ENCODE measurements around the gene CACNA1B.
"Not testable (repeated sequence)": the region's sequence is repeated elsewhere in the genome, so short reads cannot be mapped to it uniquely, and the experiment has no call there.

CACNA1B gene

DNA sequence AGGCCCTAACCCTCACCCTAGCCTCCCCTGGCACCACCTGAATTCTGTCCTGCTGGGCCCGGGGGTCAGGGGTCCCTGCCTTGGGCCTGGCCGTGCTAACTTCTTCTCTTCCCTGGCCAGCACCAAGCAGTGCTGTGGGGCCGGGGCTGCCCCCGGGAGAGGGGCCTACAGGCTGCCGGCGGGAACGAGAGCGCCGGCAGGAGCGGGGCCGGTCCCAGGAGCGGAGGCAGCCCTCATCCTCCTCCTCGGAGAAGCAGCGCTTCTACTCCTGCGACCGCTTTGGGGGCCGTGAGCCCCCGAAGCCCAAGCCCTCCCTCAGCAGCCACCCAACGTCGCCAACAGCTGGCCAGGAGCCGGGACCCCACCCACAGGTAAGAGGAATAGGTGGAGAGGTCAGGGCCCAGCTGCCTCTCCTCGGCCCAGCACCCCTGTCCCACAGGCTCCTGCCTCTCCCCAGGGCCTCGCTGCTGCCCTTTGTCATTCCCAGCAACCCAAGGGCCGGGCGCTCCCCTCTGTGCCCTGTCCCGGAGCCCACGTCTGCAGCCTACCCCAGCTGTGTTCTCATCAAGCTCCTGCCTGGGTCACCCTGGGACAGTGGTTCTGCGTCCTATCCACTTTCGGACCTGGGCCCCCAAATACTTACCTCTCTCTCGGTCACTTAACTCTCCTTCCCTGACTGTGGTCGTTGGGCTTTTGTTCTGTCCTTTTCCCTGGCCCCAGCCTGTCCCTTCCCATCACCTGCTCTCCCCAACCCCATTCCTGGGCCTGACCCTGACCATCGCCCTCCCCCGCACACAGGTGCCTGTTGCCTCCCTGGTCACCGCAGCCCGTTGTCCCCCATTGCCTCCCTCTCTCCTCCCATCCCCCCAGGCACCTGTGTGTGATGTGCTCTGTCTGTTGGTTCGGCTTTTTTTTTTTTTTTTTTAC lies 243.2 kb downstream of the CACNA1B start:
- Histone ChIP-seq H3K27ac (peak overlapping the region in 4 of 11 experiments; percentile 5 to 44 (median 34); a peak in 3 of 22 replicates), H3K9me3 (replicated peaks in 1 of 11) (peaks cover 0 to 2% (median under 1%) of the 10 kb centered on the region in 11 experiments; a peak in 9 of 22 replicates)
- TF ChIP-seq Cebpa-rat (IDR thresholded peaks at IDR 0.05), result no peak

DNA sequence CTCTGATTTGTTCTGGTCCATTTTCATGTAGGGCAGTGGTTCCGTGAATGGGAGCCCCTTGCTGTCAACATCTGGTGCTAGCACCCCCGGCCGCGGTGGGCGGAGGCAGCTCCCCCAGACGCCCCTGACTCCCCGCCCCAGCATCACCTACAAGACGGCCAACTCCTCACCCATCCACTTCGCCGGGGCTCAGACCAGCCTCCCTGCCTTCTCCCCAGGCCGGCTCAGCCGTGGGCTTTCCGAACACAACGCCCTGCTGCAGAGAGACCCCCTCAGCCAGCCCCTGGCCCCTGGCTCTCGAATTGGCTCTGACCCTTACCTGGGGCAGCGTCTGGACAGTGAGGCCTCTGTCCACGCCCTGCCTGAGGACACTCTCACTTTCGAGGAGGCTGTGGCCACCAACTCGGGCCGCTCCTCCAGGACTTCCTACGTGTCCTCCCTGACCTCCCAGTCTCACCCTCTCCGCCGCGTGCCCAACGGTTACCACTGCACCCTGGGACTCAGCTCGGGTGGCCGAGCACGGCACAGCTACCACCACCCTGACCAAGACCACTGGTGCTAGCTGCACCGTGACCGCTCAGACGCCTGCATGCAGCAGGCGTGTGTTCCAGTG lies 244.0 kb downstream of the CACNA1B start:
- peak overlapping the region; percentile 50 to 83 (median 69) for H3K4me2 ChIP-seq
- H3K36me3 ChIP-seq, result no peaks in the 10 kb centered on the region
- H3K4me1 ChIP-seq, result peaks cover 35 to 44% (median 40%) of the 10 kb centered on the region in 10 experiments
- H3K9ac ChIP-seq, result 0 out of 22 replicates have a peak overlapping the region, but pooled peaks of 1 of the 11 experiments have one; percentile 29
- no peak for TF ChIP-seq Cebpa-rat (IDR thresholded peaks at IDR 0.05)
- H3K4me3 ChIP-seq, result no peak overlapping the region
- peak overlapping the region in 1 of 11 experiments; percentile 14; a peak in 1 of 22 replicates for H3K27ac ChIP-seq
- H4K20me1 ChIP-seq, result peaks cover 0 to 6% (median 0%) of the 10 kb centered on the region in 11 experiments; a peak in 3 of 22 replicates
- H3K27me3 ChIP-seq, result no peaks in the 10 kb centered on the region
- H3K9me3 ChIP-seq (replicated peaks in 1 of 11), result peaks cover 0 to 6% (median 4%) of the 10 kb centered on the region in 11 experiments; a peak in 10 of 22 replicates

More for the DNA sequence above, 243.2 kb downstream of the CACNA1B start:
- Histone ChIP-seq H3K4me1 (peaks cover 35 to 44% (median 40%) of the 10 kb centered on the region in 10 experiments), H3K4me2 (peak overlapping the region; percentile 62 to 90 (median 80)), H3K27me3 (no peaks in the 10 kb centered on the region), H3K4me3 (no peak overlapping the region), H3K36me3 (no peaks in the 10 kb centered on the region), H4K20me1 (peaks cover 0 to 6% (median 0%) of the 10 kb centered on the region in 11 experiments; a peak in 3 of 22 replicates), H3K9ac (peak overlapping the region in 6 of 11 experiments; percentile 5 to 21 (median 13); a peak in 5 of 22 replicates)

DNA sequence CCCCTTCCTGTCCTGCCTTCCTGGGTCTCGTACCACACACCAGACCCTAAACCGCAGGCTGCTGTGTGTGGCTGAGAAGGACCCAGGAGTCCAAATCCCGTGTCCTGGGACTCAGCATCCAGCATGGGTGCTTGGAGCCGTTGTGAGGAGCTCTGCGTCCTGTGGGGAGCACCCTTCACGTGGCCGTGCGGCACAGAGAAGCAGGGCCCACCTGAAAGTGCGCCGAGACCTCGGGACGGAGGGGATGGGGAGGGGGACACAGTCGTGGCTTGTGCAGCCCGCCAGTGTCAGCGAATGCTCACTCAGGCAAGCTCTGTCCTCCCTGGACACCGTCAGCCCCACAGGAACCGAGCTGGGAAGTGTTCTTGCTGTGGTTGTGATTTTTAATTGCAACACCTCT lies 244.6 kb downstream of the CACNA1B start:
- Histone ChIP-seq H3K9ac (0 out of 22 replicates have a peak overlapping the region, but pooled peaks of 1 of the 11 experiments have one; percentile 29), H3K9me3 (replicated peaks in 1 of 11) (peaks cover 0 to 6% (median 4%) of the 10 kb centered on the region in 11 experiments; a peak in 10 of 22 replicates), H3K4me3 (no peak overlapping the region), H3K4me1 (peaks cover 35 to 44% (median 40%) of the 10 kb centered on the region in 10 experiments), H3K36me3 (no peaks in the 10 kb centered on the region), H4K20me1 (peaks cover 0 to 6% (median 0%) of the 10 kb centered on the region in 11 experiments; a peak in 3 of 22 replicates), H3K27ac (peak overlapping the region in 1 of 11 experiments; percentile 14; a peak in 2 of 22 replicates), H3K27me3 (no peaks in the 10 kb centered on the region), H3K4me2 (peak overlapping the region; percentile 50 to 83 (median 69))
- TF ChIP-seq Cebpa-rat (IDR thresholded peaks at IDR 0.05), result no peak

- H4K20me1 ChIP-seq, result peaks cover 0 to 6% (median 0%) of the 10 kb centered on the region in 11 experiments; a peak in 3 of 22 replicates
- H3K9ac ChIP-seq, result no peak overlapping the region
- TF ChIP-seq Cebpa-rat (IDR thresholded peaks at IDR 0.05), result no peak
- H3K36me3 ChIP-seq, result no peaks in the 10 kb centered on the region
- H3K27me3 ChIP-seq, result no peaks in the 10 kb centered on the region
- H3K4me2 ChIP-seq, result peak overlapping the region; percentile 50 to 83 (median 69); a peak in 21 of 22 replicates
- peaks cover 35 to 44% (median 40%) of the 10 kb centered on the region in 10 experiments for H3K4me1 ChIP-seq
- no peak overlapping the region for H3K27ac ChIP-seq
- no peak overlapping the region for H3K4me3 ChIP-seq
- peaks cover 0 to 6% (median 4%) of the 10 kb centered on the region in 11 experiments; a peak in 10 of 22 replicates for H3K9me3 ChIP-seq (replicated peaks in 1 of 11)
Observed at GRCh38 chr9:138122676-138123075, 245.1 kb downstream of the CACNA1B start.

- TF ChIP-seq Cebpa-rat (IDR thresholded peaks at IDR 0.05), result no peak
- no peaks in the 10 kb centered on the region for H3K27me3 ChIP-seq
- H3K9me3 ChIP-seq (replicated peaks in 1 of 11), result peaks cover 0 to 6% (median 4%) of the 10 kb centered on the region in 11 experiments; a peak in 10 of 22 replicates
- H3K4me3 ChIP-seq, result no peak overlapping the region
- H3K36me3 ChIP-seq, result no peaks in the 10 kb centered on the region
- H3K4me1 ChIP-seq, result peaks cover 35 to 44% (median 40%) of the 10 kb centered on the region in 10 experiments
- H3K27ac ChIP-seq, result no peak overlapping the region
- H4K20me1 ChIP-seq, result peaks cover 0 to 6% (median 0%) of the 10 kb centered on the region in 11 experiments; a peak in 2 of 22 replicates
- no peak overlapping the region for H3K9ac ChIP-seq
- H3K4me2 ChIP-seq, result peak overlapping the region in 7 of 11 experiments; percentile 59 to 83 (median 70); a peak in 11 of 22 replicates
Observed at GRCh38 chr9:138123086-138123485, 245.5 kb downstream of the CACNA1B start.

DNA sequence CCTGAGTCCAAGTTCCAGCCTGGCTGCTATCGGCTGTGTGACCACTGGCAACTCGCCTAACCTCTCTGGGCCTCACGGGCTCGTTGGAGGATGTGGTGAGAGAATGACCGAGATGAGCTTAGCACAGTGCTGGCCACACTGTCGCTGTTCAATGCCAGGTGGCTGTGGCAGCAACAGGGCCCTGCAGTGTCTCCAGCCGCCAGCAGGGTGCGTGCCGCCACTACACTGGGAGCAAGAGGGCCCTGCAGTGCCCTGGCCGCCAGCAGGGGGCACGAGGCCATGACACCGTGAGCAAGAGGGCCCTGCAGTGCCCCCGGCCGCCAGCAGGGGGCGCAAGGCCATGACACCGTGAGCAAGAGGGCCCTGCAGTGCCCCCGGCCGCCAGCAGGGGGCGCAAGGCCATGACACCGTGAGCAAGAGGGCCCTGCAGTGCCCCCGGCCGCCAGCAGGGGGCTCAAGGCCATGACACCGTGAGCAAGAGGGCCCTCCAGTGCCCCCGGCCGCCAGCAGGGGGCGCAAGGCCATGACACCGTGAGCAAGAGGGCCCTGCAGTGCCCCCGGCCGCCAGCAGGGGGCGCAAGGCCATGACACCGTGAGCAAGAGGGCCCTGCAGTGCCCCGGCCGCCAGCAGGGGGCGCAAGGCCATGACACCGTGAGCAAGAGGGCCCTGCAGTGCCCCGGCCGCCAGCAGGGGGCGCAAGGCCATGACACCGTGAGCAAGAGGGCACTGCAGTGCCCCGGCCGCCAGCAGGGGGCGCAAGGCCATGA lies 248.7 kb downstream of the CACNA1B start:
- not testable (repeated sequence) for H3K27me3 ChIP-seq; H3K4me3 ChIP-seq; H3K27ac ChIP-seq; H3K9me3 ChIP-seq (replicated peaks in 1 of 11); H4K20me1 ChIP-seq; H3K36me3 ChIP-seq; H3K4me2 ChIP-seq; H3K9ac ChIP-seq
- peaks cover 12 to 20% (median 17%) of the 10 kb centered on the region in 10 experiments for H3K4me1 ChIP-seq

DNA sequence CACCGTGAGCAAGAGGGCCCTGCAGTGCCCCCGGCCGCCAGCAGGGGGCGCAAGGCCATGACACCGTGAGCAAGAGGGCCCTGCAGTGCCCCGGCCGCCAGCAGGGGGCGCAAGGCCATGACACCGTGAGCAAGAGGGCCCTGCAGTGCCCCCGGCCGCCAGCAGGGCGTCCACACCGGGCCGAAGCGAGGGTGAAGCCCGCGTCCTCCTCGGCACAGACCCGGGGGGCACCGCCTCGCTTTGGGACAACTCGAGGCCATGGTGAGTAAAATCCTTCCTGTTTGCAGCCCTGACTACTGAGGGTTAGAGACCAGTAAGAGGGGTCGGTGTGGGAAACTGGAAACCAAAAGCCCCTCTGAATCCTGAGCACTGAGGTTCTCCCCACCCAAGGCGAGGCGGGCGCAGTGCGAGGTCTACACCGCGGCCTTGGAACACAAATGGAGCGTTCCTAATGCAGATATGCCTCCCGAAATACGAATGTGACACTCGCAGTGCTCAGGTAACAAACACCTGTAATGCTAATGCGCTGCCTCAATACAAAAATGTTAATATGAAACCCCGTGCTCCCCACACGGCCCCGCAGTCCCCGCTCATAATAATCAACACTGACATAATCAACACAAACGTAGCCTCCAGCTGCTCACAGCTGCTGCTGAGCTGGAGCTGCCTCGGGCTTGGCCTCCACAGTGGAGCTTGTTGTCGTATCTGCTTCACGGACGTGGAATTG lies 249.4 kb downstream of the CACNA1B start:
- H3K4me2 ChIP-seq; H3K9ac ChIP-seq; H3K4me3 ChIP-seq; H3K27me3 ChIP-seq; H3K36me3 ChIP-seq; H4K20me1 ChIP-seq; H3K9me3 ChIP-seq (replicated peaks in 1 of 11); H3K27ac ChIP-seq: not testable (repeated sequence)
- peaks cover 6 to 13% (median 11%) of the 10 kb centered on the region in 10 experiments for H3K4me1 ChIP-seq

- H3K36me3 ChIP-seq; H4K20me1 ChIP-seq; H3K4me1 ChIP-seq; H3K4me2 ChIP-seq; H3K9me3 ChIP-seq (replicated peaks in 1 of 11); H3K27ac ChIP-seq; H3K9ac ChIP-seq; H3K4me3 ChIP-seq; H3K27me3 ChIP-seq: not testable (repeated sequence)
Observed at GRCh38 chr9:138128027-138128426, 250.4 kb downstream of the CACNA1B start.

GRCh38 chr9:138129318-138129717 lies 251.7 kb downstream of the CACNA1B start:
- not testable (repeated sequence) for H3K4me3 ChIP-seq; H3K36me3 ChIP-seq; H3K9ac ChIP-seq; H3K9me3 ChIP-seq (replicated peaks in 1 of 11); H4K20me1 ChIP-seq; H3K27ac ChIP-seq; H3K27me3 ChIP-seq; H3K4me2 ChIP-seq; H3K4me1 ChIP-seq

DNA sequence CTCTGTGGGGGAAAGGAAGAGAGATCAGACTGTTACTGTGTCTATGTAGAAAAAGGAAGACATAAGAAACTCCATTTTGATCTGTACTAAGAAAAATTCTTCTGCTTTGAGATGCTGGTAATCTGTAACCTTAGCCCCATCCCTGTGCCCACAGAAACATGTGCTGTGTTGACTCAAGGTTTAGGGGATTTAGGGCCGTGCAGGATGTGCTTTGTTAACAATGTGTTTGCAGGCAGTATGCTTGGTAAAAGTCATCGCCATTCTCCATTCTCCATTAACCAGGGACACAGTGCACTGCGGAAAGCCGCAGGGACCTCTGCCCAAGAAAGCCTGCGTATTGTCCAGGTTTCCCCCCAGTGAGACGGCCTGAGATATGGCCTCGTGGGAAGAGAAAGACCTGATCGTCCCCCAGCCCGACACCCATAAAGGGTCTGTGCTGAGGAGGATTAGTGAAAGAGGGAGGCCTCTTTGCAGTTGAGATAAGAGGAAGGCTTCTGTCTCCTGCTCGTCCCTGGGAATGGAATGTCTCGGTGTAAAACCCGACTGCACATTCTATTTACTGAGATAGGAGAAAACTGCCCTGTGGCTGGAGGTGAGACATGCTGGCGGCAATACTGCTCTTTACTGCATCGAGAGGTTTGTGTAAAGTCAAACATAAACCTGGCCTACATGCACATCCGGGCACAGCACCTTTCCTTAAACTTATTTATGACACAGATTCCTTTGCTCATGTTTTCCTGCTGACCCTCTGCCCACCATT lies 255.5 kb downstream of the CACNA1B start:
- not testable (repeated sequence) for H3K27ac ChIP-seq; H3K9me3 ChIP-seq (replicated peaks in 1 of 11); H3K4me3 ChIP-seq; H4K20me1 ChIP-seq; H3K4me2 ChIP-seq; H3K9ac ChIP-seq; H3K27me3 ChIP-seq; H3K36me3 ChIP-seq
- peaks cover 0 to 10% (median 4%) of the 10 kb centered on the region in 10 experiments; a peak in 9 of 20 replicates for H3K4me1 ChIP-seq

- not testable (repeated sequence) for H3K9me3 ChIP-seq (replicated peaks in 1 of 11); H3K36me3 ChIP-seq; H3K27me3 ChIP-seq; H3K4me3 ChIP-seq; H3K9ac ChIP-seq; H3K27ac ChIP-seq; H4K20me1 ChIP-seq
- peak overlapping the region in 4 of 11 experiments; percentile 21 to 43 (median 32); a peak in 5 of 22 replicates for H3K4me2 ChIP-seq
- H3K4me1 ChIP-seq, result peaks cover 0 to 10% (median 4%) of the 10 kb centered on the region in 10 experiments; a peak in 9 of 20 replicates
Observed at GRCh38 chr9:138134581-138134980, 257.0 kb downstream of the CACNA1B start.

Data from BLaER1 treated with 17β-estradiol and CSF1 and Interleukin-3, amounts not matched to agents 10 nM and 100 nM (cell line).